BJ (cell line): ENCODE results near the gene DGKD. TPM values are rescaled to one million over a fixed set of nuclear protein-coding genes. Genes with fewer than 3 reads are reported as not detected.

ENCODE experiments used
- CTCF ChIA-PET: fragments of 350-600 bp; formaldehyde crosslinking; extraction: SDS; loops from one replicate; lab custom pipeline; 2021; ENCODE audit warnings: antibody characterized with exemption, inconsistent platforms; lab: Yijun Ruan, JAX
- POLR2A ChIA-PET: fragments of 300-600 bp; sonication (Branson Sonifier 250); formaldehyde crosslinking; extraction: SDS; loops from one replicate; lab custom pipeline; 2021; ENCODE audit warnings: antibody characterized with exemption; lab: Charles Lee
- DNase-seq: peaks from one replicate; pipeline ENCODE4 v3.0.0-alpha.2; 2011; ENCODE audit warnings: low read depth
- H3K27me3 ChIP-seq: 2 replicates; pipeline ENCODE4 v1.6.0; 2011; ENCODE audit warnings: low read length; ENCODE audit not compliant: control insufficient read depth, insufficient read depth
- H3K36me3 ChIP-seq: 2 replicates; pipeline ENCODE4 v1.5.1; 2011; ENCODE audit warnings: low read length; ENCODE audit not compliant: control insufficient read depth, insufficient read depth
- H3K4me3 ChIP-seq: 2 replicates; pipeline ENCODE4 v1.5.1; 2011; ENCODE audit warnings: low read depth, mild to moderate bottlenecking, control low read depth, low read length
- polyA plus RNA-seq: library from polyadenylated mRNA; depleted of rRNA; stranded (reverse); fragments of >200 nt; gene quantifications from 2 replicates; pipeline ENCODE4 v1.2.3, GENCODE V29; 2011
- TF ChIP-seq, protein P1 (sequence below): IDR thresholded peaks from 2 replicates; pipeline ENCODE4 v1.5.1; 2011; ENCODE audit warnings: low read depth, mild to moderate bottlenecking, control low read depth, inconsistent platforms, low read length, moderate library complexity; ENCODE audit not compliant: insufficient read depth

DGKD gene
- polyA plus RNA-seq, 1 experiment: 8.5 TPM

GRCh38 chr2:233463586-233463985, 109.3 kb downstream of the DGKD start:
- TF ChIP-seq, protein P1, sequence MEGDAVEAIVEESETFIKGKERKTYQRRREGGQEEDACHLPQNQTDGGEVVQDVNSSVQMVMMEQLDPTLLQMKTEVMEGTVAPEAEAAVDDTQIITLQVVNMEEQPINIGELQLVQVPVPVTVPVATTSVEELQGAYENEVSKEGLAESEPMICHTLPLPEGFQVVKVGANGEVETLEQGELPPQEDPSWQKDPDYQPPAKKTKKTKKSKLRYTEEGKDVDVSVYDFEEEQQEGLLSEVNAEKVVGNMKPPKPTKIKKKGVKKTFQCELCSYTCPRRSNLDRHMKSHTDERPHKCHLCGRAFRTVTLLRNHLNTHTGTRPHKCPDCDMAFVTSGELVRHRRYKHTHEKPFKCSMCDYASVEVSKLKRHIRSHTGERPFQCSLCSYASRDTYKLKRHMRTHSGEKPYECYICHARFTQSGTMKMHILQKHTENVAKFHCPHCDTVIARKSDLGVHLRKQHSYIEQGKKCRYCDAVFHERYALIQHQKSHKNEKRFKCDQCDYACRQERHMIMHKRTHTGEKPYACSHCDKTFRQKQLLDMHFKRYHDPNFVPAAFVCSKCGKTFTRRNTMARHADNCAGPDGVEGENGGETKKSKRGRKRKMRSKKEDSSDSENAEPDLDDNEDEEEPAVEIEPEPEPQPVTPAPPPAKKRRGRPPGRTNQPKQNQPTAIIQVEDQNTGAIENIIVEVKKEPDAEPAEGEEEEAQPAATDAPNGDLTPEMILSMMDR: no peak
- no peak for DNase-seq
- ChIA-PET POLR2A (no interaction called here), CTCF (no interaction called here)
- H3K36me3 ChIP-seq: peaks cover 25% of the 10 kb centered on the region
- H3K27me3 ChIP-seq: no peaks in the 10 kb centered on the region
- H3K4me3 ChIP-seq: no peak overlapping the region

DNA sequence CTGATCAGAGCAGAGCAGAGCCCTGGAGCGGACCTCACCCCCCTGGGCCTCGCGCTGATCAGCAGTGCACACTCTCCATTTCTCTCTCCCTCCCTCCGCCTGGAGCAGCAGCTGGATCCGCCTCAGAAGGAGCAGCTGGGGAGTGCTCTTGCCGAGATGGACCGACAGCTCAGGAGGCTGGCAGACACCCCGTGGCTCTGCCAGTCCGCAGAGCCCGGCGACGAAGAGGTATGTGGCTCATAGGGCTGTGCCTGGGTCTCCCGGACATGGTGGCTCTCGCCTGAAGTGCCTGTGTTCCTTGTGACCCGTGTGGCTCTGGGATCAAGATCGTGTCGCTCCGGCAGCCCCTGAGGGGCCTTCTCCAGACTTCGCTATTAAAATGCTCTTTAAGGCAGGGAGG, 109.8 kb downstream of the DGKD start:
- POLR2A ChIA-PET: no interaction called here
- CTCF ChIA-PET: no interaction called here
- no peak for DNase-seq

GRCh38 chr2:233464531-233465240, 110.4 kb downstream of the DGKD start:
- no peak overlapping the region for H3K4me3 ChIP-seq
- TF ChIP-seq, protein P1: no peak
- no peak for DNase-seq
- peaks cover 32% of the 10 kb centered on the region for H3K36me3 ChIP-seq
- POLR2A ChIA-PET: no interaction called here
- H3K27me3 ChIP-seq: no peaks in the 10 kb centered on the region
- CTCF ChIA-PET: no interaction called here

More for the DNA sequence above, 109.8 kb downstream of the DGKD start:
- no peaks in the 10 kb centered on the region for H3K27me3 ChIP-seq
- no peak overlapping the region for H3K4me3 ChIP-seq
- H3K36me3 ChIP-seq: peaks cover 27% of the 10 kb centered on the region
- TF ChIP-seq, protein P1: no peak

DNA sequence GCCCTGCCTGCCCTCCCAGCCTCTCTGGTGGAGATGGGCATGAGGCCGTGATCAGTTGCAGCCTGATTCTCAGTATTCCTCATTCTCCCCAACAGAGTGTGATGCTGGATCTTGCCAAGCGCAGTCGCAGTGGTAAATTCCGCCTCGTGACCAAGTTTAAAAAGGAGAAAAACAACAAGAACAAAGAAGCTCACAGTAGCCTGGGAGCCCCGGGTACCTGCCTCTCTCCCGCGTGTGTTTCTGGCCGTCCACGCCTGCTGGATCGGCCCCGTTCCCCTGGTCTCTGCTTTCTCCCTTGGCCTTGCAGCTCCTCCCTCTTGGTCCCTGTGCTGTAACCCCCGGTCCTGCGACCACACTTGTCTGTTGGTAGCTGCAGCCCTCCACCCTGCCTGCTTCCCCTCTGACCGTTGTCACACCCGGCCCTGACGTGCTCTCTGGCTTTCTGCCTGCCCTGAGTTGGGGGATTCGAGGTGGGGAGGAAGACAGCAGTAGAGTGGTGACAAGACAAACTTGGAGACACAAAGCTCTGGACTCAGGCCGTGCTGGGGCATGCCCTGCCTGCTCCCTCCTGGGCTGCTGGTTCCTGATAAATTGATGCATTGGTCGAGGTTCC, 112.8 kb downstream of the DGKD start:
- H3K36me3 ChIP-seq: peaks cover 29% of the 10 kb centered on the region
- CTCF ChIA-PET: no interaction called here
- H3K27me3 ChIP-seq: no peaks in the 10 kb centered on the region
- DNase-seq: no peak
- POLR2A ChIA-PET: no interaction called here
- TF ChIP-seq, protein P1: no peak
- H3K4me3 ChIP-seq: no peak overlapping the region

DNA sequence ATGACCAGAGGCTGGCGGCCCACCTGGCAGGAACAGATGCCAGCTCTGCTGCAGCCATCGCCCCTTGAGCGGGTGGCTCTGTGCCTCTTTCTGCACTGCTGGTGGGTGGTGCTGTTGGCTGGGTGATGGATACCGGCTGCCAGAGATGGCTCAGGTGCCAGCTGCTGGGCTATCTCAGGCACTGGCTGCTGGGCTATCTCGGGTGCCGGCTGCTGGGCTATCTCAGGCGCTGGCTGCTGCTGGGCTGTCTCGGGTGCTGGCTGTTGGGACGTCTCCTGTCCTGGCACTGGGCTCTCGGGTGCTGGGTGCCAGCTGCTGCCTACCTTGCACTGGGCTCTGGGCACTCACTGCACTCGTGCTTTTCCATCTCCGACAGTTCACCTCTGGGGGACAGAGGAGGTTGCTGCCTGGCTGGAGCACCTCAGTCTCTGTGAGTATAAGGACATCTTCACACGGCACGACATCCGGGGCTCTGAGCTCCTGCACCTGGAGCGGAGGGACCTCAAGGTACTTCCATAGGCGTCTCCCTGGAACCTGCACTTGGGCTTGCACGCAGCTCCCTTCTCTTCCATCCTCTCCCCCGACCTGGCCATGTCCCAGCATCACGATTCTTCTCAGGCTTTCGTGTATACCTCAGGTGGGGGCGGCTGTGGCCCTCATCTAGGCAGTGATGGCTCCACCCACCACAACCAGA, 113.9 kb downstream of the DGKD start:
- no peaks in the 10 kb centered on the region for H3K27me3 ChIP-seq
- H3K4me3 ChIP-seq: no peak overlapping the region
- ChIA-PET POLR2A (no interaction called here), CTCF (no interaction called here)
- DNase-seq: no peak
- H3K36me3 ChIP-seq: peaks cover 23% of the 10 kb centered on the region
- TF ChIP-seq, protein P1: no peak
